ENCODE results near the gene UBN2. TPM values are rescaled to one million over a fixed set of nuclear protein-coding genes. Genes with fewer than 3 reads are reported as not detected.

Gene UBN2
- total and polyA plus RNA-seq, 2 of the 13 experiments (the other 11 are each of a cell fraction or from before 2014, with no cell fraction given) = 5.6 to 5.7 TPM

DNA sequence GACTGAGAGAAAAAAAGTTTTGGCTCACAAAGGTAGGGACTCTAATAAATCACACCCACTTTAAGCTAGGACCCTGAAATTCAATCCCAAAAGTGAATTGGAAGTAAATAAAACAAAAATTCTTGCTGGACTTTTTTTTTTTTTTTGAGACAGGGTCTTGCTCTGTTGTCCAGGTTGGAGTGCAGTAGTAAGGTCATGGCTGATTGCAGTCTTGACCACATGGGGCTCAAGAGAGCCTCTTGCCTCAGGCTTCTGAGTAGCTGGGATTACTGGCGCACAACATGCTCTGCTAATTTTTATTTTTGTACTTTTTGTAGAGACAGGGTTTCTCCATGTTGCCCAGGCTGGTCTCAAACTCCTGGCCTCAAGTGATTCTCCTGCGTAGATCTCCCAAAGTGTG lies 123.7 kb downstream of the UBN2 start:
- CTCF ChIA-PET (ENCODE audit: low intra/inter-chr PET ratio, low total read pairs) = no interaction called here
- BruUV-seq (replicated peaks) = no TSS peak

DNA sequence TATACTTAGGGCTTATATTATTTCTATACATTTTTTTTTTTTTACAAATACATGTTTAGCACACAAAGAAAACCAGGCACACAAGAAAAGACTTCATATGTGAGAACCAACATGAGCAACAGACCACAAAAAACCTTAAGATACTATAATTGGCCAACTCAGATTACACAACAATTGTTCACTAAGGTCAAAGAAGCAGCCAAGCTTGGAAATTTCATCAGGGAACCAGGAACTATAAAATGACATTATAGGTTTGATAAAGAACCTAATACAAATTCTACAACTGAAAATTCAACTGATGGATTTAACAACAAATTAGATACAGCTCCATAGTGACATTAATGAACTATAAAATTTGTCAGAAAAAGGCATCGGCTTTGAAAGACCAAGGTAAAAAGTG lies 124.3 kb downstream of the UBN2 start:
- H3K36me3 ChIP-seq (replicated peaks in 1 of 2; ENCODE audit: control insufficient read depth in 1 of 2, insufficient read depth in 2 of 2, low read length in 2 of 2) = 0 out of 5 replicates have a peak, but pooled peaks cover 0 to 8% of the 10 kb centered on the region in 2 experiments
- WGBS (ENCODE audit: low lambda C conversion rate) = 98% methylated on average over 1 of the region's 1 CpG
- CTCF ChIA-PET (ENCODE audit: low intra/inter-chr PET ratio, low total read pairs) = no interaction called here
- H4K20me1 ChIP-seq (ENCODE audit: insufficient read depth, low read length) = no peaks in the 10 kb centered on the region
- in situ Hi-C loops (cut with HindIII; ENCODE audit: extremely low pct_ligation_motif_present, low pct_unique_long_range_greater_than_20kb) (no loop called here), intact Hi-C loops (cut with micrococcal nuclease; ENCODE audit: unreplicated experiment) (no loop called here)
- H2AFZ ChIP-seq (ENCODE audit: low read length) = no peak overlapping the region
- no peak overlapping the region for H3K9ac ChIP-seq (ENCODE audit: insufficient read depth, low read depth, low read length)
- no TSS peak for BruUV-seq (replicated peaks)
- peaks cover 2% of the 10 kb centered on the region for H3K79me2 ChIP-seq (ENCODE audit: insufficient read depth, low read length)
- H3K9me3 ChIP-seq (ENCODE audit: low read length) = no peaks in the 10 kb centered on the region
- FAIRE-seq (no peak), DNase-seq (ENCODE audit: low spot score) (no peak), ATAC-seq (no peak)
- peaks cover 6% of the 10 kb centered on the region for H3K4me1 ChIP-seq (ENCODE audit: insufficient read depth, low read length)
- TF ChIP-seq CEBPB (IDR thresholded peaks at IDR 0.05; ENCODE audit: borderline replicate concordance, low read depth, low read length) (0 out of 2 replicates have a peak, but pooled peaks have one; percentile 5), MAFF (IDR thresholded peaks at IDR 0.05; ENCODE audit: low read depth, low read length) (no peak)
- no peak overlapping the region for H3K4me2 ChIP-seq (ENCODE audit: low read depth, low read length)
- no peaks in the 10 kb centered on the region; a peak in 1 of 5 replicates for H3K27me3 ChIP-seq (ENCODE audit: control insufficient read depth in 1 of 2, insufficient read depth in 2 of 2, low read length in 2 of 2)
- H3K27ac ChIP-seq (ENCODE audit: extremely low read length, insufficient read depth, low read length) = no peak overlapping the region
- H3K4me3 ChIP-seq (replicated peaks in 1 of 3; ENCODE audit: insufficient read depth in 1 of 3, low read depth in 2 of 3, low read length in 3 of 3) = no peak overlapping the region
- POLR2A ChIA-PET = no interaction called here

More for the DNA sequence above, 123.7 kb downstream of the UBN2 start:
- WGBS (ENCODE audit: low lambda C conversion rate) = 96% methylated on average over 2 of the region's 2 CpGs
- Histone ChIP-seq H3K4me1 (ENCODE audit: insufficient read depth, low read length) (peaks cover 6% of the 10 kb centered on the region), H3K27me3 (ENCODE audit: control insufficient read depth in 1 of 2, insufficient read depth in 2 of 2, low read length in 2 of 2) (no peaks in the 10 kb centered on the region; a peak in 1 of 5 replicates), H4K20me1 (ENCODE audit: insufficient read depth, low read length) (no peaks in the 10 kb centered on the region), H3K9ac (ENCODE audit: insufficient read depth, low read depth, low read length) (no peak overlapping the region), H2AFZ (ENCODE audit: low read length) (no peak overlapping the region), H3K4me2 (ENCODE audit: low read depth, low read length) (no peak overlapping the region), H3K27ac (ENCODE audit: extremely low read length, insufficient read depth, low read length) (no peak overlapping the region), H3K4me3 (replicated peaks in 1 of 3; ENCODE audit: insufficient read depth in 1 of 3, low read depth in 2 of 3, low read length in 3 of 3) (no peak overlapping the region), H3K36me3 (replicated peaks in 1 of 2; ENCODE audit: control insufficient read depth in 1 of 2, insufficient read depth in 2 of 2, low read length in 2 of 2) (0 out of 5 replicates have a peak, but pooled peaks cover 0 to 8% of the 10 kb centered on the region in 2 experiments), H3K9me3 (ENCODE audit: low read length) (no peaks in the 10 kb centered on the region), H3K79me2 (ENCODE audit: insufficient read depth, low read length) (peaks cover 2% of the 10 kb centered on the region)
- in situ Hi-C loops (cut with HindIII; ENCODE audit: extremely low pct_ligation_motif_present, low pct_unique_long_range_greater_than_20kb) (no loop called here), intact Hi-C loops (cut with micrococcal nuclease; ENCODE audit: unreplicated experiment) (no loop called here)
- ATAC-seq (no peak), DNase-seq (ENCODE audit: low spot score) (no peak), FAIRE-seq (no peak)
- TF ChIP-seq MBD4 (IDR thresholded peaks at IDR 0.05; ENCODE audit: borderline replicate concordance, low read length) (no peak), ZBTB21 (CRISPR knock-in tag; IDR thresholded peaks at IDR 0.05) (no peak), EZH2 (conservative IDR thresholded peaks at IDR 0.05; ENCODE audit: low read depth, low read length) (no peak), ZNF121 (CRISPR knock-in tag; IDR thresholded peaks at IDR 0.05) (peak; percentile 78)
- TF ChIP-seq, protein P1, sequence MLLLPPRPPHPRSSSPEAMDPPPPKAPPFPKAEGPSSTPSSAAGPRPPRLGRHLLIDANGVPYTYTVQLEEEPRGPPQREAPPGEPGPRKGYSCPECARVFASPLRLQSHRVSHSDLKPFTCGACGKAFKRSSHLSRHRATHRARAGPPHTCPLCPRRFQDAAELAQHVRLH (CRISPR knock-in tag; IDR thresholded peaks at IDR 0.05; ENCODE audit: borderline replicate concordance, low read depth) = no peak
- POLR2A ChIA-PET = no interaction called here

Small RNA genes lying within 50 kb of the gene (small RNA-seq; reads per million reads assigned to genes)
- gene AC009220.1 (ENCODE audit: insufficient read depth in 2 of 3, insufficient read length in 3 of 3, low read depth in 2 of 3, low replicate concordance in 1 of 3) = 0 reads per million in 3 experiments
- 0 reads per million in 3 experiments for gene RNU6-206P (ENCODE audit: insufficient read depth in 2 of 3, insufficient read length in 3 of 3, low read depth in 2 of 3, low replicate concordance in 1 of 3)

Other genes starting within 250 kb of the UBN2 start
- gene KIAA1549, start 249.8 kb upstream of the UBN2 start, total RNA-seq (2016; rRNA removed; fragmentation: Illumina TruSeq; extraction: Trizol) = 1.8 TPM in 2 replicates
- gene KIAA1549, start 249.8 kb upstream of the UBN2 start, polyA plus RNA-seq (2011; rRNA removed) = 1.1 and 1.2 TPM in 2 replicates
- gene ZC3HAV1L, start 195.2 kb upstream of the UBN2 start, total RNA-seq (2016; rRNA removed; fragmentation: Illumina TruSeq; extraction: Trizol) = 8.4 and 11.5 TPM in 2 replicates
- gene ZC3HAV1L, start 195.2 kb upstream of the UBN2 start, polyA plus RNA-seq (2011; rRNA removed) = 10.5 and 11.1 TPM in 2 replicates
- gene ZC3HAV1, start 121.5 kb upstream of the UBN2 start, total RNA-seq (2016; rRNA removed; fragmentation: Illumina TruSeq; extraction: Trizol) = 23.7 and 33.5 TPM in 2 replicates
- gene ZC3HAV1, start 121.5 kb upstream of the UBN2 start, polyA plus RNA-seq (2011; rRNA removed) = 12.7 and 13.7 TPM in 2 replicates
- 50.7 and 59.2 TPM in 2 replicates for gene FMC1, start 110.1 kb downstream of the UBN2 start, total RNA-seq (2016; rRNA removed; fragmentation: Illumina TruSeq; extraction: Trizol)
- 37.3 and 39.2 TPM in 2 replicates for gene FMC1, start 110.1 kb downstream of the UBN2 start, polyA plus RNA-seq (2011; rRNA removed)
- 50.7 and 59.5 TPM in 2 replicates for gene LUC7L2, start 128.7 kb downstream of the UBN2 start, total RNA-seq (2016; rRNA removed; fragmentation: Illumina TruSeq; extraction: Trizol)
- 15.9 and 17.9 TPM in 2 replicates for gene LUC7L2, start 128.7 kb downstream of the UBN2 start, polyA plus RNA-seq (2011; rRNA removed)